Stimulated activated CD4-positive, alpha-beta T cell treated with anti-CD3 and anti-CD28 coated beads, Interleukin-1b, Interleukin-23, amount 100 ng/mL, for 24 hours (primary cell): Measurements from ENCODE around the gene WDR64.
"Not testable (repeated sequence)": the region's sequence is repeated elsewhere in the genome, so short reads cannot be mapped to it uniquely, and the experiment has no call there.

Source experiments
- DNase-seq, 4 experiments: peaks; one replicate each; pipeline ENCODE4 v3.0.0-alpha.2; 2020; ENCODE audit warnings: low read depth in 4 of 4, low spot score in 1 of 4

The WDR64 gene

DNA sequence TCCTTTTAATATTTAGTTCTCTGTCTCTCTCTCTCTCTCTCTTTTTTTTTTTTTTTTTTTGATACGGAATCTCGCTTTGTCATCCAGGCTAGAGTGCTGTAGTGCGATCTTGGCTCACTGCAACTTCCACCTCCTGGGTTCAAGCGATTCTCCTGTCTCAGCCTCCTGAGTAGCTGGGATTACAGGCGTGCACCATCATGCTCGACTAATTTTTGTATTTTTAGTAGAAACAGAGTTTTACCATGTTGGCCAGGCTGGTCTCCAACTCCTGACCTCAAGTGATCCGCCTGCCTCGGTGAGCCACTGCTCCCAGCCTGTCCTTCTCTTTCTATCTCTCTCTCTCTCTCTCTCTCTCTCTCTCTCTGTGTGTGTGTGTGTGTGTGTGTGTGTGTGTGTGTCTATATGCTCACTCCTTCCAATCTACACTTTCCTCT, 83.4 kb downstream of the WDR64 start:
- DNase-seq = not testable (repeated sequence)

- no peak for DNase-seq
Measured at GRCh38 chr1:241736387-241736786, 84.3 kb downstream of the WDR64 start.

DNA sequence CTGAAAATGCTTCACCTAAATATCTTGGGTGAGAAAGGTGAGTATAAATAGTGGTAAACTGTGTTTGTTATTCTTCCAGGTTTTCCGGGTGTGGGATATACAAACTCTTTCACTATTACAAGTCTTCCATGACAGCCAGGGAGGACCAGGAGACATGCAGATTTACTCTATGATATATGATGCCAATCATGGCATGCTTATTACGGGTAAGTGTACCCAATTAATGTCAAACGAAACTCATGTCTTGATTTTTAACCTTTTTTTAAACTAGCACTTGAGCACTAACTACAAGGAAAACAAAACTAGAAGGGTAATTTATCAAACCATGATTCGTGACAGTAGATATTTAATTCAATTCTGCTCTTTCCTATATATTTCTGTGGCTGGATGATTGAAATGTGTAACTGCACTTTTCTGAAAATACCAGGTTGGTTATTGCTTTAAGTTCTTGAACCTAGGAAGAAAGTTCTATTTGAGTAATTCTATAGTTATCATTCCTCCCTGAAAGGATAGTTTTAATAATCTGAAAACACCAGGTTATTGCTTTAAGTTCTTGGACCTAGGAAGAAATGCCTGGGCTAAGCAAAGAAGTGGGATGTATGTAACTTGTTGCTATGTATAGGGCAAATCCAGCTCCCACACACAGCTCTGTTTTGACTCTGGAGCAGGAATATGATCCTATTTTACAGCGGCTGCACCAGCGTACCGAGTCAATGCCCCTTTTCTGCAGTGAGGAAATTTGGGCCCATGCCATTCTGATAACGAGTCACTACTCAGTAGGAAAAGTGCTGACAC, 86.4 kb downstream of the WDR64 start:
- no peak for DNase-seq

DNA sequence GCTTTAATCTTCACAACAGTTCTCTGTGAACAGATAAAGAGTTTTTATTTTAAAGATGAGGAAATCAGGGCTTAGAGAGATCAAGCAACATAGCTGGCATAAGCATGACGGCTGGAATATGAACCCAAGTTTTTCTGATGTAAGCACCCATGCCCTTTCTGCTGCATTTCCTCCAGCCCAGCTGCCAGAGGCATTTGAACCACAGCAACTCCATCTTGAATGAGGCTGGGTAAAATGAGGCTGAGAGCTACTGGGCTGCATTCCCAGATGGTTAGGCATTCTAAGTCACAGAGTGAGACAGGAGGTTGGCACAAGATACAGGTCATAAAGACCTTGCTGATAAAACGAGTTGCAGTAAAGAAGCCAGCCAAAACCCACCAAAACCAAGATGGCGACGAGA, 90.0 kb downstream of the WDR64 start:
- no peak for DNase-seq

DNA sequence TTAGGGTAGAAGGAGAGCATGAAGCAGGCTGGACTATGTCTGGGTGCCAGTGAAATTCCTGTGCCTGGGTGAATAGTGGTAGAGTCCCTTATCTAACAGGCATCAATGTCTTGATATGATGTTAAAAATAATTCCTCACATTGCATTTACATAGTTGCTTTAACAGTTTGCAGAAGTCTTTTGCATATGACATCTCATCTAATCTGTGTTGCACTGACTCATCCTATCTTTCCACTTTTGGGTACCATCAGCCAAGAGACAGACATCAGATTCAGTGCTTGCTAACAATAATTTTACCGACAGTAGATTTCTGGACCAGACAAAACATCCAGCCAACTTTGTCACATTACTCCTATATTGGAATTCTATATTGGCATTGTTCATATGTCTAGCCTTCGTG, 92.5 kb downstream of the WDR64 start:
- DNase-seq = no peak

DNA sequence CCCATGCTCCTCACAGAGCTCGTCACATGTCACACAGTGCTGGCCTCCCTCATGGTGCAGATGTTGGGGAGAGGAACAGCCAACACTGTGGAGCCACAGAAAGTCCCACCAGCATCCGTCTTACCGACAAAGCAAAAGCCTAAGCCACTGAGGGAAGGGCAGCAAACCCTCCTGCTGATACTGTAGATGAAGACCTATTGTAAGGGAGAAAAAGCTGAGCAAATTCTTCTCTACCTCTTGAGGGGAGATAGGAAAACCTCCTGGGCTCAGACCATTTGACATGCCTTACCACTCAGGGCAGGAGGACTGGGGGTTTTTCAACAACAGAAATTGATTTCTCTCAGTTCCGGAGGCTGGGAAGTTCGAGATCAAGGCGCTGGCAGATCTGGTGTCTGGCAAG, 95.9 kb downstream of the WDR64 start:
- no peak for DNase-seq

DNA sequence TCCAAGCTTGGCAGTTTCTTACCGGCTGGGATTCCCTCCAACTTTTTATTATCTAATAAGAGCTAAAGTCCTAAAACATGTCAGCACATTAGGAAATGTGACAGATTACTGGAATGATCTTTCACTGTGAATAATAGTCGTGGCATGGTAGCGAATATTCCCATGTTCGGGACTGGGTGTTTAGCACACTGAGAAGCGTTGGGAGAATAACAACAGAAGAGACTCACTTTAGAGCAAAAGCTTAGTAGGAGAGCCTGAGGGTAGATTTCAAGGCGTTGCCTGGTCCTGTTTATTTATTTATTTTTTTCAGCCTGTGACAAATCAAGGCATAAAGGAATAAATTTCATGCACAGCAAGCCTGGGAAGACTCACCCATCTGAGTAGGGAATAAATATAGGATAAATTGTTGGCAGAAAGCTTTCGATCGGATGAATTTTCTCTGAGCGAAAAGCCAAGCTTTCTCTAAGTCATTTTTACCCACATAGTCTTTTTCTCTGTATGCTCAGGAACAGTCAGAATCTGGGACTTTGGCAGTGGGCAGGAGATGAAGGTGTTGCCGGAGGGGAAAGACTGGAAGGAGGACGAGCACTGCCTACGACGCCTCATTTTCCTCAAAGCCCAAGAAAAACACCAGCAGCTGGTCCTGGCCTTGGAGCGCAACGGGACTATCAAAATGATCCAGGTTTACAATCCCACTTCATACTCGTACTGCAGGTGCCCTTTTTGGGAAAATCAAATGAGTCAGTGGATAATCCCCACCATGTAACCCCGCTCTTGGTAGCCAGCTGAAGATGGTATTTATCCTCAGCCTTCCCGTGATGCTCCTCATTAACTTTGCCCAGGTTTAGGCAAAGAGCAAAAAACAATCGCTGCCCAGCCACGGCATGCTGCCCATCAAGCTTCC, 97.2 kb downstream of the WDR64 start:
- DNase-seq = no peak

DNA sequence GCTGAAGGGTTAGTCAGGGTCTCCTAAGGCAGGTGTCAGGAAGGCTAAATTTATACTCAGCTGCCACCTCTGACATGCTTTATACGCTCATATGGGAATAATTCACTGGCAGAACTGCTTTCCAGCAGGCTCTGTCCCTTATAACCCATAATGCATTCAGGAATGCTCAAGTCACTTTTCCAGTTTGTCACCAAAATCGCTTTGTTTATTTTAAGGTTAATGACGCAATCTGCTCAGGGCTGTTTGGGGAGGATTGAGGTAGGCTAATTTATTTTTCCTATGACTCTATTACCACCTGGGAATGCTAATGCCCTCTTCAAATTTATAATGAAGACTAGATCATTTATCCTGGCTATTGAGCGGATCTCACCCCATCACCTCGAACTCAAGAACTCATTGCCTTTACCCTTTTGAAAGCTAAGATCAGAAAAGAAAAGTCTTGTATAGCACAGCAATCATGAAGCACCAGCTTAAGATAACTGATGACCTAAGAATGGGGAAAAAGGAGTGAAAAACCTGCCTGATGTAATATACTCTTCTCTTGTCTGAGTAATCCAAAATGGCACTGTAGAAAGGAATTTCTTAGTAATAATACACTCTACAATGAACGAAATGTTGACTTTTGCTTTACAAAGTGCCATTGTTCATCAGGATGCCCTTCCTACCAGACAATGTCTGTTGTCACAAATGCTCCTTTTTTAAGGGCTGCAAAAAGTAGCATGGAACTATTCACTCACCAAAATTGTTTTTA, 98.0 kb downstream of the WDR64 start:
- no peak for DNase-seq

- DNase-seq = no peak
Measured at GRCh38 chr1:241751524-241751923, 99.4 kb downstream of the WDR64 start.

- no peak for DNase-seq
Measured at GRCh38 chr1:241762713-241763339, 110.7 kb downstream of the WDR64 start.

- no peak for DNase-seq
Measured at GRCh38 chr1:241765390-241765789, 113.3 kb downstream of the WDR64 start.

DNA sequence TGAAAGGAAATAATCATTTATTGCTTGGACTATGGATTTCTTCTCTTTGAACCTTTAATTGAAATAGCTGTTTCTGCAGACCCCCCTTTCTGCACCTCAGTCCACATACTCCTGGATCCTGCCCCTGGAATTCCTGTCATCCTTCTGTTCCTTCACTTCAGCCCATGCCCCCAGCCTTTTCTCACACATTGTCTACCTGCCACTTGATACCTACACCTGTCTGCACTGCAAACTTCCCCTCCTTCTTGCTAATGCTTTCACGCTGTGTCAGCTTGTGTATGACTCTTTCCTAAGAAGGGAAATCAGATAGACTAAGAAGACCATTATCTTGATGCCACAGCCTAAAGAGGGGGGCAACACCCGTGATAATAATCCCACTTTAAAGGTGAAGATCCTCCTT, 115.7 kb downstream of the WDR64 start:
- no peak for DNase-seq

DNA sequence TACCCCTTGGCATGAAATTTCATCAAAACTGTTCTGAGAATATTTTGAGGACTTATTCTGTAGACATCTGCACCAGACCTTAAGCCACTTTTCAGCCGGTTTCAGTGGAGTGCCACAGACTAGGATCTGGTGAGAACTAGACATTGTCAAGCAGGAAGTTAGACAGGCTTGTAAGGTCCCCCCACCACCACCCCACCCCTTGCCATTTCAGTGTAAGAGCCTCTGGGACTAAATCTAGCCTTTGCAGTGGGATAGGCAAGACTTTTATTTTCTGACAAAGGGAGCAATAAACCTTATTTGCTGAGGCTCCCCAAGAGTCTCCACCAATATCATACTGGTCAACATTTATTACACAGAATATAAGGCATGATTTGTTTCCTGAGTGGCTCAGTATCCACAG, 118.0 kb downstream of the WDR64 start:
- no peak for DNase-seq

GRCh38 chr1:241771117-241771516, 119.0 kb downstream of the WDR64 start:
- no peak for DNase-seq

DNA sequence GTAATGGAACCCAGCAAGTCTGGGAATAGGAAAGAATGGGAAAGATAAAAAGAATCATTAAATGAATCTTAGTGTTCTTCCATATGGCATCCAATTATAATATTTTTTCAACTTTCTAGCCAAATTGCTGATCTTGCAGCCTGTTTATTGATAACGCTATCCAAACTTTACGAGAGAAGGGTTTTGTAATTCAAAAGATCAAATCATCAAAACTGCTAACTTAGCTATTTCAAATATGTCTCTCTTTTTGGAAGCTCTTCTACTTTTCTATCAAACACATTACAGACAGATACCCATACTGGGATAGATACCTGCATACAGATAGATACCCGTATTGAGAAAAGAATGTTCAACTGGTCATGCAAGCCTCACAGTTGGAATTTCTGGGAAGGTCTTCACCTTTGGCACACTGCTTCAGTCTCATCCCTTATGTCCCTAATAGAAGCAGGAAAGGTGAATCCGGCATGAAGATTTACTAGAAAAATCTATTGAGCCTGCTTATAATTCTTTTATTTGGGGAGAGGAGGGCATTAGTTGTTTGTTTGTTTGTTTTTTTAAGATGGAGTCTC, 120.9 kb downstream of the WDR64 start:
- DNase-seq = no peak

DNA sequence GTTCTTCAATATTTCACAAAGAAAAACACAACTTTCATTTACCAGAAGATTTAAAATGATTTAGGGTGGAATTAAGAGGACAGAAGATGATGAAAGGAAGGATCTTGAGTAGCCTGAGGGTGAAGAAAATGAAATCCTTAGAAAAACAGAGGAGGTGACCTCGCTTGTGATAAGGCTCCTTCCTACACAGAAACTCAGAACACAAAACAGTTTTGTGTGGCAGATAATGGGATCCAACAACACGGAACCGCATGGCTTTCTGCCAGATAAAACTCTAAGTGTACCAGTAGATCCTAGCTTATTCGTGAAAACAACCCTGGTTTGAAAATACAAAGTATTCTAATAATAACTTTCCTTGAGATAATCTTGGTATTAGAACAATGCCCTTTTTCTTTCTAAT, 121.9 kb downstream of the WDR64 start:
- no peak for DNase-seq

GRCh38 chr1:241775021-241775420, 122.9 kb downstream of the WDR64 start:
- DNase-seq = no peak

DNA sequence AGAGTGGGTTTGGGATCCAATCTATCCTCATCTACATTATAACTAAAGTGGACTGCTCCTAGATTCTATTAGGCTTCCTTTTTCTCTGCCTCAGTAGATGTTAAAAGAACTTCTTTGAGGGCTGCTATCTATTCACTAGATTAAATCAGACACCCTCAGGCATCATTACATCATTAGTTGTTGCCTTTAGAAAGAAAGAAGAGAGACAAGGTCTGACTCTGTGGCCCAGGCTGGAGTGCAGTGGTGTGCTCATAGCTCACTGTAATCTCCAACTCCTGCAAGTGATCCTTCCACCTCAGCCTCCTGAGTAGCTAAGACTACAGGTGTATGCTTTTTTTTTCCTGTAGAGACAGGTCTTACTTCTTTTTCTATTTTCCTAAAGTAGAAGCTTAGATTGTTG, 124.8 kb downstream of the WDR64 start:
- no peak for DNase-seq

GRCh38 chr1:241778117-241778516, 126.0 kb downstream of the WDR64 start:
- no peak for DNase-seq

- DNase-seq = no peak
Measured at GRCh38 chr1:241779897-241780296, 127.8 kb downstream of the WDR64 start.

- DNase-seq = no peak
Measured at GRCh38 chr1:241782396-241782795, 130.3 kb downstream of the WDR64 start.
